Retinal pigment epithelial cell (primary cell): ENCODE measurements around the gene MYLIP.

Source experiments
- DNase-seq: peaks from one replicate; pipeline ENCODE4 v3.0.0-alpha.2; 2010; ENCODE audit warnings: low read depth
- H3K4me3 ChIP-seq: 2 replicates; pipeline ENCODE4 v1.5.1; 2011; ENCODE audit warnings: mild to moderate bottlenecking, low read length, control low read depth, moderate library complexity
- CTCF ChIP-seq: conservative IDR thresholded peaks from 2 replicates; pipeline ENCODE4 v1.5.1; 2011; ENCODE audit warnings: low read depth, low read length, control low read depth, inconsistent platforms

Gene MYLIP

GRCh38 chr6:16178351-16178750 lies 49.5 kb downstream of the MYLIP start:
- TF ChIP-seq CTCF = no peak
- no peak for DNase-seq
- H3K4me3 ChIP-seq = no peak overlapping the region

DNA sequence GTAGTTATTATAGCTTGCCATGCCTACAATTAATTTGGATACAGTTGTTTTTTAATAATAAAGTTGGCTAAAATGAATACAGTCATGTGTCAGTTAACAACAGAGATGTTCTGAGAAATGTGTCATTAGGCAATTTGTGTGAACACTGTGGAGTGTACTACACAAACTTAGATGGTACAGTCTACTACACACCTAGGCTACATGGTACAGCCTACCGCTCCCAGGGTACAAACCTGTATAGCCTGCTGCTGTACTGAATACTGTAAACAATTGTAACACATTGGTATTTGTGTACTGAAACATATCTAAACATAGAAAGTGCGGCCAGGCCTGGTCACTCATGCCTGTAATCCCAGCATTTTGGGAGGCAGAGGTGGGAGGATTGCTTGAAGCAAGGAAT lies 50.2 kb downstream of the MYLIP start:
- no peak for DNase-seq
- TF ChIP-seq CTCF = no peak
- H3K4me3 ChIP-seq = no peak overlapping the region

GRCh38 chr6:16179970-16180431 lies 51.1 kb downstream of the MYLIP start:
- no peak for DNase-seq
- H3K4me3 ChIP-seq = no peak overlapping the region
- TF ChIP-seq CTCF = no peak

GRCh38 chr6:16180696-16181438 lies 52.0 kb downstream of the MYLIP start:
- no peak for DNase-seq
- no peak for TF ChIP-seq CTCF
- H3K4me3 ChIP-seq = no peak overlapping the region

- no peak for TF ChIP-seq CTCF
- no peak for DNase-seq
- no peak overlapping the region for H3K4me3 ChIP-seq
These were observed 52.8 kb downstream of the MYLIP start for GRCh38 chr6:16181439-16182297.

DNA sequence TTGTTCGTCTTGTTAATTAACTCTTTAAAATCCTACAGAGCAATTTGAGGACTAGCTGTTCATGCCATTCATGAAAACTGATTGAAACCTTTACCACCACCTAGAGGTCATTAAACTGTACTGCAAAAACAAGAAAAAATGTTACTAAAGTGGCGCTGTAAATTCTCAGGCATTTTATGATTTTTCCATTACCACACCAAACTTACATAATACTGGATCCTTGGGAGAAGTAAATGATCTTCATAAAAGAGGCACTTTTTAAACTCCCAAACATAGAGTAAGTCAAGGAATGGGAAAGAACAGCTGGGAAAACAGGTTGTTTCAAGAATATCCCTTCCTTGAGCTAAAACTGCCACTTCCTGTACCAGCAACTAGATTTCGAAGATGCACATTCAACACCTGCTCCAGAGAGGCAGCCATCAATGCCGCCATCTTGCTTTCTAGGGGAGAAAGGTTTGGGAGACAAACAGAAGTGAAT lies 54.3 kb downstream of the MYLIP start:
- TF ChIP-seq CTCF = peak; percentile 66
- H3K4me3 ChIP-seq = no peak overlapping the region
- no peak for DNase-seq
